ENCODE measurements around the gene KCNMA1.
"Not testable (repeated sequence)": the region's sequence is repeated elsewhere in the genome, so short reads cannot be mapped to it uniquely, and the experiment has no call there.

The KCNMA1 gene

DNA sequence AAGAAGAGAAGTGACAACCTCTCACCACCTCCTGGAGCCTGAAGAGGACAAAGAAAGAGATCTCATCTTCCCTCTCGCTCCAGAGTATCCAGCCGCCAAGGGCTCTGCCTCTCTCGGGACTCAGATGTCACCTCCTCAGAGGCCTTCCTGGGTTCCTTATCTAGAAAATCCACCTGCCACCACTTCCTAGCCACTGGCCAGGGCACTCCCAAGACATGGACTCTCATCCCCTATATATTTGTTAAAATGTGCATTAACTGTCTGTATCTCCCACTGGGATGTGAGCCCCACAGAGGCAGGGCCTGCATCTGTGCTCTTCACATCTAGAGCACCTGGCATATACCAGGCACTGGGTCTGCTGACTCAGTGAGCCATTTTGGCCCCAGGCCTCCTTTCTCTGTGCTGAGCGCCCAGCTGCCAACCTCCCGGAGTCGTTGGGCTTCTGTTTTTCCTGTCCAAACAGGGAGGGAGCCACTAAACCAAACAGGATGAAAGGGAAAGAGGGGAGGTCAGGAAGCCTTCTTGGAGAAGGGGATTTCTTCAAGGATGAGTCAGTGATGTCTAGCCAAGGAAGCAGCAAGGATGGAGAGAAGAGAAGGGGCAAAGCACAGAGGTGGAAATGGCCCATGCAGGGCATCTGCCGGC, 58.9 kb downstream of the KCNMA1 start:
- DNase-seq, result peak; percentile 35

DNA sequence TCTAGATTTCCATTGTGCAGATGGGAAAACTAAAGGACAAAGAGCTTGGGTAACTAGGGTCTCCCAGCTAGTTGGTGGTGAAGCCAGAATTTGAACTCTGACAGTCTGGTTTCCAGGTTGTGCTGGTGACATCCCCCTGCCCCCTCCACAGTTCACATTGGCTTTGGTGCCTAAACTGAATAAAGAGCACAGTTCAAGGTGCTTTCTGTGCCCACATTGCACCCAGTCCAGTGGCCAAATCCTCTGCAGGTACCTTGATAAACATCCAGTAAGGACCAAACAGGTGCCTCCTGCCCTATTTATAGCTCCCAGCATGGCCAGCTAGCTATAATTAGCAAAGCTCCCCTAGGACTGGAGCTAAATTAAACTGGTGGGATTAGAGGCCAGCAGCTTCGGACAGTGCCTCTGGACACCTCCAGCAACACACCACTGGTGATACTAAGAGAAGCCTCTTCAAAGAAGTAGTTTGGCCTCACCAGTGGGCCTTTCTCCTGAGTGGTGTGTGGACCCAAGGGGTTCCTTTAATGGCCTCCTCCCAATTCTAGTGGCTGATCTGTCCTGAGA, 59.9 kb downstream of the KCNMA1 start:
- no peak for DNase-seq

DNA sequence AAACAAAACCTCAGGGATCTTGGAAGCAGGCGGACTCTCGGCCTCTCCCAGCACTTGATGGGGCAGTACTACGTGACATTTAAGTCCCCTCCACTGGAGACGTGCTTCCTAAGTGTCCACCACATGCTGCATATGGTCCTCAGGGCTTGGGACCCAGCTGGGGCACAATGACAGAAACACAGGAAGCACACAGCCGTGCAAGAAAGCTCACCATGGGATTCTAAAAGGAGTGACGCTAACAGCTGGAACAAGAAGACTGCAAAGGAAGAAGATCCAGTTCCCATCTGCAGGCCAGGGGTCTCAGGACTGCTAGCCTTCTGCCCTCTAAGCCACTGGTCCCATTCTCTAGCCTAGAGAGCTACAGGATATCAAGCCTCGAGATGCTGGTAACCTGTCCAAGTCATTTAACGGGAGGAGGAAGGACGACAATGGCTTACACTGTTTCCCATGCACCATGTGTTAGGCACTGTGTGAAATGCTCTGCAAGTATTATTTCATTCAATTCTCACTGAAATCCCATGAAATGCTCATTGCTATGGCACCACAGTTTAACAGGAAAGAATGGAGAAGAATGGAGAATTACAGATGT, 61.1 kb downstream of the KCNMA1 start:
- DNase-seq, result no peak

DNA sequence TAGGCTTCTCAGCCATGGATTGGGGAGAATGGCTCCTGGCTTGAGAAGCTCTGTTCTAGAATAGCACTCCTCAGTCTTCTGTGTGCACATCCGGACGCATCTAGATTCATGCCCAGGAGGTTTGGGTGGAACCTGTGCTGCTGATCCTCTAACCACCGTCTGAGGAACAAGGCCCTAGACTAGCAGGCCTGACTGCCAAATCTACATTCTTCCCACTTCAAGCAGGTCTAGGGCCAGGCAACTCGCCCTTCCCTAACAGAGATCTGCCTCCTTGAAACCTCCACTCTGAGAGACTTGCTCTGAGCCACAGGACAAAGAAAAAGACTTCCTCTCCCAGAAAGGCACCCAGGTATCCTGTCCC, 61.6 kb downstream of the KCNMA1 start:
- DNase-seq, result no peak

DNA sequence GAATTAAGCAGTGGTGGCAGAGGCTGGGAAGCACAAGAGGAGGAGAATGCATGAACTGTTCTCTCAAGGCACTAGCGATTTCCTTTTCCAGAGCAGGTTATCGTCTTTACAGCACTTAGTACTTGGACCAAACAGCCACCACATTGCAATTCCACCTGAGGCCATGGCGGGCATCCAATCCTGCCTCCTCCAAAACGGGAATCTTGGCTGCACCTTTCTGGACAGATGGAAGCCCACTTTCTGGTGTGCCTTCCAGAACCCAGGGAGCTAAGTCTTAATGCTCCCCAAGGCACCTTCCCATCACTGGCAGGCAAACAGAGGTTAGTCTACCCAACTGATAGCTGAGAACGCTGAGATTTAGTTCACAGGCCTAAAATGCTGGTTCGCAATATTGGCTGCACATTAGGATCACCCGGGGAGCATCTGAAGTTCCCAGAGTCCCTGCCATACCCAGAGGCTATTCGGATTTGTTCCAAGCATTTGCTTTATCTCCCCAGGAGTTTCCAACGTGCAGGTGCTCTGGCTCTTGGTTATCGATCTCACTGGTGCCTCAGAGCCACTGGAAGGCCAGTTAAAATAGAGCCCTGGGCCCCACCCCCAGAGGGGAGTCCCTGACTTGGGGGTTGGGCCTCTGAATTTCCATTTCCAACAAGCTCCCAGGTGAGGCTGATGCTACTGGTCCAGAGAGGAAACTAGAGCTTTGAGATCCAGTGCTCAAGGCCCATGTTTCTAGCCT, 62.2 kb downstream of the KCNMA1 start:
- DNase-seq, result no peak

DNA sequence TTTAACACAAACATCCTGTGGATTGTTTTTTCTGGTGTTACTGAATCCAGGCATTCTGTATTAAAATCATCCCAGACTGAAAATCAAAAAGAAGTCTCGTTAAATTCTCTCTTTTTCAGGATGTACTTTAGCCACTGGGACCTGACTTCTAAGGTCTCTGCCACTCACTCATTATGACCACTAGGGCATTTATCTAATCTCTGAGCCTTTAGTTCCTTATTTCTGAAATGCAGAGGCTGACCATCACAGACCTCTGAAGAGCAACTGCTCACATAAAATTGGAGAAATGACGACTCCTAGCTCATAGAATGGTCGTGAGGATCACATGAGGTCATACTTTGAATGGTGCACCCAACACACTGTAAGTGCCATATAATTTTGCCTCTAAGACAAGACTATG, 63.2 kb downstream of the KCNMA1 start:
- no peak for DNase-seq

DNA sequence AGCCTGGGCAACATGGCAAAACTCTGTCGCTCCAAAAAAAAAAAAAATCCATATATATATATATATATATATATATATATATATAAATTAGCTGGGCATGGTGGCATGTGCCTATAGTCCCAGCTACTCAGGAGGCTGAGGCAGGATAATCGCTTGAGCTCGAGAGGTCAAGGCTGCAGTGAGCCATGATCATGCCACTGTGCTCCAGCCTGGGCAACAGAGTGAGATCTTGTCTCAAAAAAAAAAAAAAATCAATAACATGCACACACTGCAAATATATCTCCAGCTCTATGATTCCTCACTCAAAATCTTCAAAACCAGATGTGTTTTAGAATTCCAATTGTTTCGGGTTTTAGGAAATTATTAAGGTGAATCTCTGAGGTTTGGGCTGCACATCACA, 65.1 kb downstream of the KCNMA1 start:
- not testable (repeated sequence) for DNase-seq

DNA sequence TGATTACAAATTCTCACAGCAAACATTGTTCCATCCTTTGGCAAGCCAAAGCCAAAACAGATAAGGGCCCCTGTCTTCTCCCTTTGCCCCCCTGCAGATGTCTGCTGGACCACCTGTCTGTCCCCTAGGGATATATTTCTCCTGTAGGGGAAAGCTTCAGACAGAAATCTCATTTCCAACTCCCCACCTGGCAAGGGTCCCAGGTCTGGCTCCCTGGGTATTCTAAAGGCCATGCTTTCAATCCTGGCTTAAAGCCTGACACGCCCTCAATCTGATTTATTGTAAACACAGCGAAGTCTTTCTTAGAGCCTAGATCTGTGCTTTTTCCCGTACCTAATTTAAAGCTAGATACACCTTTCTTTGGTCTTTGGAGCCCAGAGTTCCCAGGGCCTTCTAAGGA, 66.1 kb downstream of the KCNMA1 start:
- no peak for DNase-seq

DNA sequence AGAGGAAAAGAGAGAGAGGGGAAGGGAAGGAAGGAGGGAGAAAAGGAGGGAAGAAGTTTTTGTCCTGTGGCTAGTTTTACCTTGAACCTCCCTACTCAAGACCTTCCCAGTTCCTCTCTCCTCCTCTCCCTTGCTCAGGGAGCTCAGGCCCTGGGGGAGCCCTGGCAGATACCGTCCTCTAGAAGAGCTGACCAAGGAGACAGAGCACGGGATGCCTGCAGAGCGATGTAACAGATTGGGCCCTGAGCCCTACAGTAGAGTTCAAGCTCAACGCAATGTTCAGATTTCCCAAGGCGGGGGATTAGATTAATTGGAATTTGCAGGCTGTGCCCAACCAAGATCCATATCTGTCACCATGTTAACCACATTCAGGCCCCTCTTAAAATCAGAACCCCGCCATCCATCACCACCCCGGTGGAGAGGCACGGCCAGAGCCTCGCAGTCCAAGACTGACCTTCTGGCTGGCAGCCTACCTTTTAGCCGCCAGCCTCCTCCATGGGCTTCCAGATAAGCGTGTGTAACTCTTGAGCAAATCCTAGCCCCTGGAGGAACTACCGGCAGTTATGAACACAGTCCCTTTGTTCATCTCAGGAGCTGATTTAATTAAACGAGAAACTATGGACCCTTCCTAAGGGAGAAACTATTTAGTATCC, 70.6 kb downstream of the KCNMA1 start:
- DNase-seq, result peak; percentile 38

DNA sequence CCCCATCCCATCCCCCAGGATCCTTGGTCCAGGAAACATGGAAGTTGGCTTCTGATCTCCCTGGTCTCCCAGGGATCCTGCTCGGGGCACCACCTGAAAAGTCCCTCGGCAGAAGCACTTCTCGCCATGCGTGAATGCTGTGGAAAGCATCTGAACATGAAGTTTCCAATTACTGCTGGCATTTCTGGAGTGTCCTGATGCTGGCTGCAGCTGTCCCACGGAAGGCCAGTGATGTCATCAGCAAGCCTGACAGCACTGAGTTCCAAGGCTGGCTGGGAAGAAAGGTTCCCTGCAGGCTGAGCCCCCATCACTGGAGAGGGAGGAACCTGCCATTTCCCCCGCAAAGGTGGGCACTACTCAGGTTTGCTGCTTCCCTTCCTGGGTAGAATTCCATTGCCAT, 71.4 kb downstream of the KCNMA1 start:
- DNase-seq, result no peak

DNA sequence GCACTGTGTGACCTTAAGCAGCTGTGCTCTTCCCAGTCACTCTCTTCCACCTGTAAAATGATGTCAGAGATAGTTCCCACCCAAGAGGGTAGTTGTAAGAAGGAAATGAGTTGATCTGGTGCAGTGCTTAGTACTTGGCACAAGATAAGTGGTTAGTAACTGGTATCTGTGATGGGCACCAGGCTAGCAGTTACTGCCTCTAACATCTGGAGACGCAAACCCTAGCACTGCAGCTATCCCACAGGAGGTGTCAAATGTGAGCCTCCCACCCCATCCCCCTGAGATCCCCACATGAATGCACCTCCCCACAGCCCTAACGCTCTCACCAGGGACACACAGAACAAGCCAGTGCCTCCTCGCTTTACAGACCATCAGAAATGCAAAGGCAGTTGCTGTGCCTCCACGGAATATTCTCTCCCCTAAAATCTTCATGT, 72.0 kb downstream of the KCNMA1 start:
- no peak for DNase-seq

DNA sequence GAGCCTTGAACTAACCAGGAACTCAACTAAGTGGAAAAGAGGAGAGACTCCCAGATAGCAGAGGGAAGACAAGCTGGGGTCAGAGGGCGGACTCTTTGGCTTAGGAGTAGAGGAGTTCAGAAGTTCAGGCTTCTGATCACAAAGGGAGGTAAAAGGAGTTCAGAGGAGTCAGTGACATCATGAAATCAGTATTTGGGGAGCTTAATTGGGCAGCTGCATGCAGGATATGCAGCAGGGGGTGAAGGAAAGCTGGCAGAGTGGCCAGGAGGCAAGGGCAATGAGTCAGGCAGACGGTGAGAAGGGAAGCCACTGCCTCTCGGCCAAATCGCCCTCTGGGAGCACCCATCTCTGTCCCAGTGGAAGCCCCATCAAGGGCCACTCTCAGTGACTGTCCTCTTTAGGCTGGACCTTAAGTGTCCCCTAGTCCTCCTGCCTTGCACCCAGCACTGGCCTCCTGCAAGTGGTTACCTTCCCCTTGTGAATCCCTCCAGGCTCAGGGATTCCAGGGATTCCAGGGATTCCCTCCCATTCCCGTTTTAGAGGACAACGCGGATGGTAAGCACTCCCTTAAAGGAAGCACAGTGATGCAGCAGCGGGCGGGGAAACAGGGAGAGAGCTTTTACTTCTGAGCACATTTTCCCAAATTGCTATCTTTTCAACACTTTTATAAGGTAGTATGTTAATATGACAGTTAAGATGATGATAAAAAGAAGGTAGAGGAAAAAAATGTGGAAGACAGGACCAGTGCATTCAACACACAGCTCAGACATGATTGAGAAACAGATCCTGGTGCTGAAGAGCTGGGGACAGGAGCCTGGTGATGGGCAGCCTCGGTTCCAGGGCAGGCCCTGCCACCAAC, 72.6 kb downstream of the KCNMA1 start:
- DNase-seq, result peak; percentile 72

DNA sequence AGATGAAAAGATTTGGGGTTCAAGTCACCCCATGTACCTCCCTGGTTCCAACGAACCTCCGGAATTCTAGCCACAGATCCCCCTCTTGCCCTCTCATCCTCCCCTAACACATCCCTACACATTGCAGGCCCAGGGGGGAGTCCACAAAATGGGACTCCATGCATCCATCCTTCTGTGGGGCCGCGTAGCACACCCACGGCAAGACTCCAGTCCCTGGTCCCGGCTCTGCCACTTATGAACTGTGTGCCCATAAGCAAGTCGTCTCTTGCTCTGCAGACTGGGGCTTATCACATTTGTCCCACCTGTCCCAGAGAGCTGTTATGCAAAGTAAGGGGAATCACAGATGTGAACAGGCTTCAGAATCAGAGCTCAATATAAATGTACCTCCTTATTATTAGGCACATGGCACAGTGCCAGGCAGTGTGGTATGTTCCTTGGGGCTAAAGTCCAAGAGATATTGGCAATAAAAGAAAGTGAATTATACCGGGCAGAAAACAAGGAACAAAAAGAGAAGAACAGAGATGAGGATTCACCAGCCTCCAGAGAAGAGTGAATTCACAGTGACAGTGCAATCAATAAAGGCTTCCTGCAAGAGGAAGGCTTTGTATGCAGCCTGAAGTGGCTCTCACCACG, 73.9 kb downstream of the KCNMA1 start:
- DNase-seq, result no peak

DNA sequence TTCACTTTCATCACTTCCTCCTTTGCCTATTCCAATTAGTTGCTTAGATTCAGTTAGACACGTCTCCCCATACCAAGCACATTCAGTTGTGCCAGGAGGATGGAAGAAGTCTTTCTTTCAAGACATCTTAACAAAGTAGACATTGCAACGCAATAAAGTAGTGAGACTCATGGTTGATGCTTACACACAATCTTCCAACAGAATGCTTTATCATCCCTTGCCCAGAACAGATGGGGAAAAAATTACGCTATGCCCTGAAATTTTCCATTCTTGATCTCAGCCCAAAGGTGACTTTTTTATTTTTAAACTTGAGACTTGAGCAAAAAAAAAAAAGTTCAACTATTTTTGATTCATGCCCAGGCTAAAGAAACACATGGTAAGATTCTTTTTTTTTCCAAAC, 74.9 kb downstream of the KCNMA1 start:
- DNase-seq, result no peak

DNA sequence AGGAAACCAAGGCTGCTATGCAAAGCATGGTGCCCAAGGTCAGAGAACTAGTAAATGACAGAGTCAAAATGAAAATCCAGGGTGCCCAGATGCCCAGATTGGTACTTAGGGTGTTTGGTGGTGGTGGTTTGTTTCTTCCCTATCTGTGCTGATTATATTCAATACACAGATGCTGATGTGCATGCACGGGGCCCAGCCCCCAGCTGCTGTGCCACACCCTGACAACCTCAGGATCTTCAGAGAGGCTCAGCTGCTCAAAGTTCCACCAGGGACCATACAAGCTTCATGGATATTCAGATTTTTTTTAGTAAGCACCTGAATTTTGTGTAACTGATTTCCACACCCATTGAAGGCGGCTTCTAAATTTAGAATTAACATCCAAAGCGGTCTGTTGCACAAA, 75.6 kb downstream of the KCNMA1 start:
- DNase-seq, result no peak

DNA sequence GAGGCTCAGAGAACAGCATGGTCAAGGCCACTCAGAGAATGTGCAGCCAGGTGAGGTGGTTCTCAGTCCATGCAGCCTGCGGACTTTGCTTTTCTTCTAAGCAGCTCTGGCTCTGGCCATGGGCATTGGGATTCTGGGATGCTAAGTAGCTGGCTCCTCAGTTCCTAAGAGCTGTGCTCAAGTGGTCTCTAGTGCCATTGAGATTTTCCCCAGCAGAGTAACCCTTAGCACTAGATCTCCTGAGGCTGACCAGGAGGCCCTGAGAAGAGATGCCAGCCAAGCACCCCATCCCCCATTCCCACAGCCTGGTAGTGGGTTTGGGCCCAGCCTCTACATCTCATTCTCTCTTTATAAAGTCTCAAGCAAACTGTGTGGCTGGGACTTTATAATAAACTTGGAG, 77.1 kb downstream of the KCNMA1 start:
- no peak for DNase-seq

DNA sequence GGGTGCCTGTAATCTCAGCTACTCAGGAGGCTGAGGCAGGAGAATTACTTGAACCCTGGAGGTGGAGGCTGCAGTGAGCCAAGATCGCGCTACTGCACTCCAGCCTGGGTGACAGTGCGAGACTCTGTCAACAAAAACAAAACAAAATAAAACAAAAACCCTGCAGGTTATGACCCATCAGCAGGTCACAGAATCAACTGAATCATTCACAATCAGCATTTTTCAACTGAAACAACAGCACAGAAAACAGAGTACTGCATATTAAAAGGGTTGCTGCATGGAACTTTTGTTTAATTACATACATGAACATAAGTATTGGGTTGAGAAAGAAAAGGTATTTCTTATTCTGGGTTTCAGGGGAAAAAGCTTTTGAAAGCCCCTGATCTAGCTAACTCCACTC, 77.6 kb downstream of the KCNMA1 start:
- no peak for DNase-seq

DNA sequence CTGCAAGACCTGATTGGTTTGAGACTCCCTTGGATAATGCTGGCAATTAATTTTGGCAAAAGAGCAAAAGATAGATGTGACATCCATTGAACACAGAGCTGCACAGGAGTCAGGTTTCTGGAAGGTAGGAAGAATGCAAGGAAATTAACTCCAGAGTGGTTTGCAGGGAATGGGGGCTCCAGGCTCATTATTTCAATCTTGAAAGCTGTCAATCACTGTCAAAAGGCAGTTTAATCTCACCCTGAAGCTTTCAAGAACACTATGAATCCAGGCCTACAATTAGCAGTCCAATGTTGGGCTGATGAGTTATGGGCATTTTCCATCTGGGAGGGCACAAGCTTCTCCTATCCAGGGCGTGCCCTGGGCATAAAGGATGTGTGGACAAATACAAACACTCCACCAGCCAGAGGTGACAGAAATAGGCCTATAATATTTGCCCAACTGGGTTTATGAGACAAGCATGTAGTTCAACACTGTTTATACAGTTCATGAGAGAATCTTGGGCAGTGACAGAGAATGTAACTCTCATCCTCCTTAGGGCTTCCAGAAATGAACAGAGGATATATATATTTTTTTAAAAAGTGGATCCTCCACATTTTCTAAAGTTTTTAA, 80.5 kb downstream of the KCNMA1 start:
- DNase-seq, result no peak

DNA sequence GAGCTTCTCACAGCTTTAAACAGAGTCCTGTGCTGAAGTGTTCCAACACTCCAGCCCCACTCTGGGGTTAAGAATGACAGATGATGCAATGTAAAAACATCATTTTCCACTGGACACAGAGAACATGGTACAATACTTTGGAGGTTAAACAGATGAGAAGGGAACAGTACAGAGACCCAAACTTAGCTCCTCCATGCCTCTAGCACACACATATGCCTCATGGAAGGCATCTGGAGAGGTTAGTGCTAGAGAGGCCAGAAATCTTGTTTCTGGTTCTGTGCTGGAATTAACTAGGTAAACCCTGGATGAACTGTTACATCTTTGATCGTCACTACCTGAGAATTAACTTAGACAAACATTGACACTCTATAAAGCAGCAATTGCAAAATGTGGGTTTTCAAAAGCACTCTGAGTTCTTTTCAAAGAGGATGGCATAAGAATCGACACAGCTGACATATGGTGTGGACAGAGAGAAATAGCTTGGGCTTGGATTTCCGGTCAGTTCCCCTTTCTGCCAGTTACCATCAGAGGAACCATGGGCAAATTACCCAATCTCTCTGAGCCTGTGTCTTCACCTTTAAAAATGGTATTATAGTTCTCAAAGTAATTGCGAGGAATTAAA, 81.9 kb downstream of the KCNMA1 start:
- peak; percentile 48 for DNase-seq

DNA sequence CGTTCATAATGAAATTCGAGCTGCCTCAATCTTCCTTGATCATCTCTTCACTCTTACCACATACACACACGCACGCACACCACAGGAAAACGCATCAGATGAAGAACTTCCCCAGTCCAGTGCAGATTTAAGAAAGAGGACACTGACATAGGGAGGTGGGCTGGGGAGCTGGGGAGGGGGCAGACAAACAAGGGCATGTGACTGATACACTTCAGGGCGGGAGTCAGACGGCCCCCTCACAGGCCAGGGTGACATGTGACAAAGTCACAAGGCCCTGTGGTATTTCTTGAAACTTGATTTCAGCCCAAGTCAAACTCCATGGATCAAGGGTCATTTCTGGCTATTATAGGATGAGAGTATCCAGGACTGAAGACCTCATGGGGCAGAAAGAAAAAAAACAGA, 82.6 kb downstream of the KCNMA1 start:
- DNase-seq, result no peak

DNA sequence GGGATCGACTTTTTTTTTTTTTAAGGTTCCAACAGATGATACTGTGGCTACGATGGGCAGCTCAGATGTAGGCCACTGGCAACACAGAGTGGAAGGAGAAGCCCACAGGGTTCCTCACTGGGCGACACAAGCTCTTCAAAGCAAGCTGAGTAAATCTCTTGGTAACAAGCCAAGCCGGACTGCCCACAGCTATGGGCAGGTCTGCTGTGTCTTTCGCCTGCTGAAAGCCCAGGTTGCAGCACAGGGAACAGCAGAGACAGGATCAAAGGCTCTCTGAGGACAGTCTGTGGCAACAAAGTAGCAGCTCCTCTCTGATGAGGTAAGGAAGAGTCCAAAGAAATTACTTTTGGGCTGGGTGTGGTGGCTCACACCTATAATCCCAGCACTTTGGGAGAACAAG, 83.6 kb downstream of the KCNMA1 start:
- no peak for DNase-seq
